ENCODE data around the gene SEC61B.

SEC61B gene

GRCh38 chr9:99261923-99262322 is 39.8 kb downstream of the SEC61B start:
- TF ChIP-seq POLR2AphosphoS5 (IDR thresholded peaks at IDR 0.05; ENCODE audit: low read depth, low read length) (no peak), SIN3A (IDR thresholded peaks at IDR 0.05; ENCODE audit: borderline replicate concordance, insufficient read depth, low read length) (no peak), FOXP2 (optimal IDR thresholded peaks at IDR 0.05; ENCODE audit: borderline replicate concordance, extremely low read depth, extremely low read length, insufficient read depth) (no peak), TAF1 (IDR thresholded peaks at IDR 0.05; ENCODE audit: borderline replicate concordance, insufficient read depth, low read length) (no peak)
- TF ChIP-seq, protein P1, sequence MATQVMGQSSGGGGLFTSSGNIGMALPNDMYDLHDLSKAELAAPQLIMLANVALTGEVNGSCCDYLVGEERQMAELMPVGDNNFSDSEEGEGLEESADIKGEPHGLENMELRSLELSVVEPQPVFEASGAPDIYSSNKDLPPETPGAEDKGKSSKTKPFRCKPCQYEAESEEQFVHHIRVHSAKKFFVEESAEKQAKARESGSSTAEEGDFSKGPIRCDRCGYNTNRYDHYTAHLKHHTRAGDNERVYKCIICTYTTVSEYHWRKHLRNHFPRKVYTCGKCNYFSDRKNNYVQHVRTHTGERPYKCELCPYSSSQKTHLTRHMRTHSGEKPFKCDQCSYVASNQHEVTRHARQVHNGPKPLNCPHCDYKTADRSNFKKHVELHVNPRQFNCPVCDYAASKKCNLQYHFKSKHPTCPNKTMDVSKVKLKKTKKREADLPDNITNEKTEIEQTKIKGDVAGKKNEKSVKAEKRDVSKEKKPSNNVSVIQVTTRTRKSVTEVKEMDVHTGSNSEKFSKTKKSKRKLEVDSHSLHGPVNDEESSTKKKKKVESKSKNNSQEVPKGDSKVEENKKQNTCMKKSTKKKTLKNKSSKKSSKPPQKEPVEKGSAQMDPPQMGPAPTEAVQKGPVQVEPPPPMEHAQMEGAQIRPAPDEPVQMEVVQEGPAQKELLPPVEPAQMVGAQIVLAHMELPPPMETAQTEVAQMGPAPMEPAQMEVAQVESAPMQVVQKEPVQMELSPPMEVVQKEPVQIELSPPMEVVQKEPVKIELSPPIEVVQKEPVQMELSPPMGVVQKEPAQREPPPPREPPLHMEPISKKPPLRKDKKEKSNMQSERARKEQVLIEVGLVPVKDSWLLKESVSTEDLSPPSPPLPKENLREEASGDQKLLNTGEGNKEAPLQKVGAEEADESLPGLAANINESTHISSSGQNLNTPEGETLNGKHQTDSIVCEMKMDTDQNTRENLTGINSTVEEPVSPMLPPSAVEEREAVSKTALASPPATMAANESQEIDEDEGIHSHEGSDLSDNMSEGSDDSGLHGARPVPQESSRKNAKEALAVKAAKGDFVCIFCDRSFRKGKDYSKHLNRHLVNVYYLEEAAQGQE (IDR thresholded peaks at IDR 0.05; ENCODE audit: insufficient read depth in 1 of 2, low read depth in 2 of 2, low read length in 2 of 2), result no peak

GRCh38 chr9:99262949-99263418 is 40.9 kb downstream of the SEC61B start:
- TF ChIP-seq, protein P1 (IDR thresholded peaks at IDR 0.05; ENCODE audit: insufficient read depth in 1 of 2, low read depth in 2 of 2, low read length in 2 of 2), result no peak
- TF ChIP-seq FOXP2 (optimal IDR thresholded peaks at IDR 0.05; ENCODE audit: borderline replicate concordance, extremely low read depth, extremely low read length, insufficient read depth) (no peak), POLR2AphosphoS5 (IDR thresholded peaks at IDR 0.05; ENCODE audit: low read depth, low read length) (no peak), TAF1 (IDR thresholded peaks at IDR 0.05; ENCODE audit: borderline replicate concordance, insufficient read depth, low read length) (no peak), SIN3A (IDR thresholded peaks at IDR 0.05; ENCODE audit: borderline replicate concordance, insufficient read depth, low read length) (no peak)

DNA sequence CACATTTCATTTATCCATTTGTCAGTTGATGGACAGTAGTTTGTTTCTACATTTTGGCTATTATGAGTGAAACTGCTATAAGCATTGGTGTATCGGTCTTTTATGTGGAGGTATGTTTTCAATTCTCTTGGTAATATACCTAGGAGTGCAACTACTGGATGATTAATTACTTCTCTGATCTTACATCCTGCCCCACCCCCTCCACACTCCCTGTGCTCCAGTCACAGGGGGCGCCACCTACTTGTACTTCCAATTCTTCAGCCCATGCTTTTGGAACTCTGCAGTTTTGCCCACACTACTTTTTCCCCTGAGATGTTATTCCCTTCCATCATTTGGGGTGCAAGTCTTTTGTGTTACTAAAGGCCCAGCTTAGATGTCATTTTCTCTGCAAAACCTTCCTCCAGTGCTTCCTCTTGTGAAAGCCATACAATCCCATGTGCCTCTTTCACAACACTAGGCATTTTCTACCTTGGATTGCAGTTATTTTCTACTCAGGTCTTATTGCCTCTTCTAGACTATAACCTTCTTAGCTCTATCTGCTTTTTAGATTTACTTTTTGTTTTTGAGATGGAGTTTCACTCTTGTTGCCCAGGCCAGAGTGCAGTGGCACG is 42.1 kb downstream of the SEC61B start:
- TF ChIP-seq FOXP2 (optimal IDR thresholded peaks at IDR 0.05; ENCODE audit: borderline replicate concordance, extremely low read depth, extremely low read length, insufficient read depth) (no peak), TAF1 (IDR thresholded peaks at IDR 0.05; ENCODE audit: borderline replicate concordance, insufficient read depth, low read length) (no peak)

- TF ChIP-seq SIN3A (IDR thresholded peaks at IDR 0.05; ENCODE audit: borderline replicate concordance, insufficient read depth, low read length), result no peak
- TF ChIP-seq, protein P1 (IDR thresholded peaks at IDR 0.05; ENCODE audit: insufficient read depth in 1 of 2, low read depth in 2 of 2, low read length in 2 of 2), result no peak
- no peak for TF ChIP-seq FOXP2 (optimal IDR thresholded peaks at IDR 0.05; ENCODE audit: borderline replicate concordance, extremely low read depth, extremely low read length, insufficient read depth)
- TF ChIP-seq POLR2AphosphoS5 (IDR thresholded peaks at IDR 0.05; ENCODE audit: low read depth, low read length), result no peak
- no peak for TF ChIP-seq TAF1 (IDR thresholded peaks at IDR 0.05; ENCODE audit: borderline replicate concordance, insufficient read depth, low read length)
These were observed 43.6 kb downstream of the SEC61B start for GRCh38 chr9:99265691-99266090.

GRCh38 chr9:99266255-99267023 is 44.4 kb downstream of the SEC61B start:
- TF ChIP-seq POLR2AphosphoS5 (IDR thresholded peaks at IDR 0.05; ENCODE audit: low read depth, low read length) (no peak), TAF1 (IDR thresholded peaks at IDR 0.05; ENCODE audit: borderline replicate concordance, insufficient read depth, low read length) (no peak), FOXP2 (optimal IDR thresholded peaks at IDR 0.05; ENCODE audit: borderline replicate concordance, extremely low read depth, extremely low read length, insufficient read depth) (no peak)
- TF ChIP-seq, protein P1 (IDR thresholded peaks at IDR 0.05; ENCODE audit: insufficient read depth in 1 of 2, low read depth in 2 of 2, low read length in 2 of 2), result no peak
